Neural crest cell (in vitro differentiated cells): ENCODE results near the gene RPLP2. TPM values are rescaled to one million over a fixed set of nuclear protein-coding genes. Genes with fewer than 3 reads are reported as not detected.

Experiments
- DNase-seq: peaks from one replicate; pipeline ENCODE4 v3.0.0; 2021; ENCODE audit warnings: low read depth, mixed read lengths, low spot score
- H3K27ac Mint-ChIP-seq: one replicate; pipeline ENCODE4 v1.8.0; 2021; ENCODE audit warnings: mild to moderate bottlenecking, mixed read lengths; ENCODE audit not compliant: unreplicated experiment
- H3K27me3 Mint-ChIP-seq: 2 replicates; pipeline ENCODE4 v1.8.0; 2021; ENCODE audit warnings: low read depth, mild to moderate bottlenecking, mixed read lengths
- H3K36me3 Mint-ChIP-seq: 2 replicates; pipeline ENCODE4 v1.8.0; 2021; ENCODE audit warnings: low read depth, mild to moderate bottlenecking, mixed read lengths
- H3K4me1 Mint-ChIP-seq: 2 replicates; pipeline ENCODE4 v1.8.0; 2021; ENCODE audit warnings: mixed read lengths
- H3K4me3 Mint-ChIP-seq: one replicate; pipeline ENCODE4 v1.8.0; 2021; ENCODE audit warnings: mild to moderate bottlenecking, mixed read lengths
- H3K9me3 Mint-ChIP-seq: 2 replicates; pipeline ENCODE4 v1.8.0; 2021; ENCODE audit warnings: mixed read lengths
- total RNA-seq: library from RNA; stranded (reverse); gene quantifications from 2 replicates; pipeline ENCODE4 v1.2.1, GENCODE V29; 2021
- TF ChIP-seq, protein P1 (sequence below): fragments of 200-600 bp; sonication (generic); conservative IDR thresholded peaks from 2 replicates; pipeline ENCODE4 v1.5.0; 2021; ENCODE audit warnings: antibody characterized with exemption, mild to moderate bottlenecking

Gene RPLP2
- total RNA-seq, 1 donor from 2014 or later: 1,810 TPM

DNA sequence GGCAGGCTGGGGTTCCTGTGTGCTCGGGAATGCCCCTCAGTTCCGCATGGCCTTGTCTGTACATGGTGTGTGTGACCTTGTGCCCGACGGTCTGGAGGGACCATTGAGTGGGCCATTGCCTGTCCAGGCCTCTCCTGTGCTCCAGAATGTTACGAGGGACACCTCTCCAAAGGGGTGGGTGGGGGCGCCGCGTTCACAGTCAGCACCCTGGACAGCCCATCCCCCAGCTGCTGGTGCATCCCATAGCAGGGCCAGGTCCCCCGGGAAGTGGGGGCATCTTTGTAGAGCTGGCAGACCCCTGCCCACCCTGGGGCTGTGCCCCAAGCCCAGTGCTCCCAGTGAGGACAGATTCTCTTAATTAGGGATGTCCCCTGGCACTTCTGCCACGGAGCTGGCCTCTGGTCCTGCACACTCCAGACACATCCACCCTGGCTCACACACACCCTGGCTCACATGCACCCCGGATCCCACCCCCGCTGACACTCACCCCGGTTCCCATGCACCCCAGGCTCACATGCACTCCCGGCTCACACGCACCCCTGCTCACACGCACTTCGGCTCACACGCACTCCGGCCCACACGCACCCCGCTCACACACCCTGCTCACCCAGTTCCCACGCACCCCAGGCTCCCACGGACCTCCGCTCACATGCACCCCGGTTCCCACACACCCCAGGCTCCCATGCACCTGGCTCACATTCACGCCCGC lies 48.4 kb downstream of the RPLP2 start:
- Mint-ChIP-seq H3K36me3 (no peaks in the 10 kb centered on the region), H3K9me3 (no peaks in the 10 kb centered on the region), H3K4me1 (peaks cover 5% of the 10 kb centered on the region), H3K27ac (peak overlapping the region; percentile 12), H3K4me3 (peak overlapping the region; percentile 34), H3K27me3 (peaks cover 5% of the 10 kb centered on the region)
- DNase-seq: no peak
- TF ChIP-seq, protein P1, sequence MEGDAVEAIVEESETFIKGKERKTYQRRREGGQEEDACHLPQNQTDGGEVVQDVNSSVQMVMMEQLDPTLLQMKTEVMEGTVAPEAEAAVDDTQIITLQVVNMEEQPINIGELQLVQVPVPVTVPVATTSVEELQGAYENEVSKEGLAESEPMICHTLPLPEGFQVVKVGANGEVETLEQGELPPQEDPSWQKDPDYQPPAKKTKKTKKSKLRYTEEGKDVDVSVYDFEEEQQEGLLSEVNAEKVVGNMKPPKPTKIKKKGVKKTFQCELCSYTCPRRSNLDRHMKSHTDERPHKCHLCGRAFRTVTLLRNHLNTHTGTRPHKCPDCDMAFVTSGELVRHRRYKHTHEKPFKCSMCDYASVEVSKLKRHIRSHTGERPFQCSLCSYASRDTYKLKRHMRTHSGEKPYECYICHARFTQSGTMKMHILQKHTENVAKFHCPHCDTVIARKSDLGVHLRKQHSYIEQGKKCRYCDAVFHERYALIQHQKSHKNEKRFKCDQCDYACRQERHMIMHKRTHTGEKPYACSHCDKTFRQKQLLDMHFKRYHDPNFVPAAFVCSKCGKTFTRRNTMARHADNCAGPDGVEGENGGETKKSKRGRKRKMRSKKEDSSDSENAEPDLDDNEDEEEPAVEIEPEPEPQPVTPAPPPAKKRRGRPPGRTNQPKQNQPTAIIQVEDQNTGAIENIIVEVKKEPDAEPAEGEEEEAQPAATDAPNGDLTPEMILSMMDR: no peak

DNA sequence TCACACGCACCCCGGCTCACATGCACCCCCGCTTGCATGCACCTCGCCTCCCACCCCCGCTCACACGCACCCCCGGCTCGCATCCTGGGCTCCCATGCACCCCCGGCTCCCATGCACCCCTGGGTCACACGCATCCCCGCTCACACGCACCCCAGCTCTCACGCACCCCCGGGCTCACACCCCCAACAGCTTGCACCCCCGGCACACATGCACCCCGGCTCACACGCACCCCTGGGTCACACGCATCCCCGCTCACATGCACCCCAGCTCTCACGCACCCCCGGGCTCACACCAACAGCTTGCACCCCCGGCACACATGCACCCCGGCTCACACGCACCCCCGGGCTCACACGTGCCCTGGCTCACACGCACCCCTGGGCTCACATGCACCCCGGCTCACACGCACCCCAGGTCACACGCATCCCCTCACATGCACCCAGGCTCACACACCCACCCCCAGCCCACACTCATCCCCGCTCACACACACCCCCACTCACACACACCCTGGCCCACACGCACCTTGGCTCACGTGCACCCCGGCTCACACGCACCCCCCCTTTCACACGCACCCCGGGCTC lies 49.1 kb downstream of the RPLP2 start:
- Mint-ChIP-seq H3K27me3 (peaks cover 5% of the 10 kb centered on the region), H3K4me1 (peaks cover 5% of the 10 kb centered on the region), H3K9me3 (no peaks in the 10 kb centered on the region), H3K27ac (no peak overlapping the region), H3K36me3 (no peaks in the 10 kb centered on the region), H3K4me3 (no peak overlapping the region)
- no peak for DNase-seq
- TF ChIP-seq, protein P1: no peak

DNA sequence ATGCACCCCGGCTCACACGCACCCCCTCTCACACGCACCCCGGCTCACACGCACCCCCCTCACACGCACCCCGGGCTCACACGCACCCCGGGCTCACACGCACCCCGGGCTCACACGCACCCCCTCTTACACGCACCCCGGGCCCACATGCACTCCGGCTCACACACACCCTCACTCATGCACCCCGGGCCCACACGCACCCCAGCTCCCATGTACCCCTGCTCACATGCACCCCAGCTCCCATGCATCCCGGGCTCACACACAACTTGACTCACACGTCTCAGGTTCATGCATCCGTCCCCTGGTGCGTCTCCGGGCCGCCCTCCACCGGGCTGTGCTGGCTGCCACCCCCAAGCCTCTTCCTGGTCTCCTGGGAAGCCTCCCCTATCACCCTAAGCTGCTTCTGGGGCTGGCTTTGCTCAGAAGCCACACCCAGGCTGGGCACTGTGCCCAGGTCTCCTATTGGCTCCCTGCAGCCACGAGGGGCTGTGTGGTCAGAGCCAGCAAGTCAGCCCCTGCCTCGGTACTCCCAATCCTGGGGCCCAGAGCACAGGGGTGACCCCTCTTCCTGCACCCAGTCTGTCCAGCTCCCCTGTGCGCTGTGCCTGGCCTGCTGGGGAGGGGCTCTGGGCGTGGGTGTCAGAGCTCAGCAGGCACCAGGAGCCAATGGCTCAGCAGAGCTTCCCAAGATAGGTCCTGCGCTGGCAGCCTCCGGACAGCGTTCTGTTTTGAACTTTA lies 49.8 kb downstream of the RPLP2 start:
- no peaks in the 10 kb centered on the region for H3K36me3 Mint-ChIP-seq
- no peak for DNase-seq
- TF ChIP-seq, protein P1: no peak

DNA sequence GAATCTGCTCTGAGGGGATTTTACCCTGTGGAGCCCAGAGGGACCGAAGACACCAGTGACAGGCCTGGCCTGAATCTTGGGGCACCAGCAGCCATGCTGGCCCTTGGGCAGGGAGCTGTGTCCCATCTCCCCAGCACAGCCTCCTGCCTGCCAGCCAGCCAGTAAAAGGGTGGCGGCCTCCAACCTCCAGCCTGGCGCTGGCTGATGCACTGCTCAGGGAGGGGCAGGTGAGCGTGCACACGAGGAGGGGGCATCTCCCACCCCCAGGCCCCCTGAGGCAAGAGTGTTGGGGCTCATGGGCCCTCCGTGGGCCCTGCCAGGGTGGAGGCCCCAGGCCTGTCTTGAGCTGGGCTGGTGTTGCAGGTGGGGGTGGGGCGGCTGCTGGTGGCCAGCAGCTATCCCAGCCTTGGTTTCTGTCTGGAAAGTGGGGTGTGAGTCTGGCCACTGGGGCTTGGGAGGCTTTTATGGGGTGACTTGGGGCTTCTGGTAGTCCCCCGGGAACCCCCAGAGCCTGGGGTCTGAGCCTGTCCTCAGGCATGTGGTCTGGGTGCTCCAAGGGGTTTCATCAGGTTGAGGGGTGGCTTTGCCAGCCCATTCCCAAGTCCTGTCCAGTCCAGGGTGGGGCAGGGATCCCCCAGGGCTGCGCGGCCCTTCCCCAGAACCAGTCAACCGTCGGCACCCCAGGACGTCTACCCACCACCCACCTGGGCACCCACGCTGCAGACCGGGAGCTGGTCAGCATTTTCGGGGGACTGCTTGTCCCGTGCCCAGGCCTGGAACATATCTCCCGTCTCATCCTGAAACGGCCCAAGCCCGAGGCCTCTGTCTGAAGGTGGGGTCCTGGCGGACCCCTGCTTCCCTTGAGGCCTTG lies 50.7 kb downstream of the RPLP2 start:
- Mint-ChIP-seq H3K27ac (no peak overlapping the region), H3K36me3 (no peaks in the 10 kb centered on the region), H3K9me3 (no peaks in the 10 kb centered on the region), H3K4me3 (peak overlapping the region; percentile 67), H3K4me1 (peaks cover 4% of the 10 kb centered on the region), H3K27me3 (peaks cover 2% of the 10 kb centered on the region)
- DNase-seq: no peak
- TF ChIP-seq, protein P1: no peak

More for the DNA sequence above, 49.8 kb downstream of the RPLP2 start:
- no peaks in the 10 kb centered on the region for H3K9me3 Mint-ChIP-seq
- H3K27ac Mint-ChIP-seq: no peak overlapping the region
- H3K4me3 Mint-ChIP-seq: peak overlapping the region; percentile 34
- H3K4me1 Mint-ChIP-seq: peaks cover 4% of the 10 kb centered on the region
- peaks cover 5% of the 10 kb centered on the region for H3K27me3 Mint-ChIP-seq

DNA sequence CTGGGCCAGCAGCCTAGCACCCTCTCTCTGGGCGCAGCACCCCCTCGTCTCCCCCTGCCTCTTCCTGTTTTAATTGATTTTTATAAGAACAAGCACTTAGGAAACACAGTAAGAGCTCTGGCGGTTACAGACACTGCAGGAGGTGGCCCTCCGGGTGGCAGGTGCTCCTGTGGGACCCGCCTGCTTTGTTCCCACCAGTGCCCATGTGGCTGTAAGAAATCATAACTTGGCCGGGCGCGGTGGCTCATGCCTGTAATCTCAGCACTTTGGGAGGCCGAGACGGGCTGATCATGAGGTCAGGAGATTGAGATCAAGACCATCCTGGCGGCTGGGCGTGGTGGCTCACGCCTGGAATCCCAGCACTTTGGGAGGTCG lies 51.3 kb downstream of the RPLP2 start:
- Mint-ChIP-seq H3K9me3 (no peaks in the 10 kb centered on the region), H3K4me1 (peaks cover 4% of the 10 kb centered on the region), H3K27me3 (peaks cover 1% of the 10 kb centered on the region), H3K36me3 (no peaks in the 10 kb centered on the region), H3K27ac (no peak overlapping the region), H3K4me3 (peak overlapping the region; percentile 67)
- no peak for DNase-seq
- TF ChIP-seq, protein P1: no peak
